Frontal cortex (tissue), 4 donors: ENCODE data around the gene MYO18B. TPM values are rescaled to one million over a fixed set of nuclear protein-coding genes. Genes with fewer than 3 reads are reported as not detected.

Experiments
- DNase-seq, 2 donors: peaks; one replicate each; pipeline ENCODE4 v3.0.0; 2012; ENCODE audit warnings: low spot score in 2 of 2
- FAIRE-seq: peaks from 2 replicates; lab custom pipeline; 2012; peaks lifted over from hg19 to GRCh38; lab: Jason Lieb, UNC
- total RNA-seq: library from RNA; depleted of rRNA; stranded (reverse); fragments of >200 nt; gene quantifications from one replicate; pipeline ENCODE4 v1.2.3, GENCODE V29; 2014
- donor health status: control.
- donor health status: control.
- donor health status: control.

MYO18B gene
- total RNA-seq, 1 donor from 2014 or later, result not detected

GRCh38 chr22:25770333-25770732 is 28.3 kb downstream of the MYO18B start:
- FAIRE-seq (no peak), DNase-seq (no peak)

DNA sequence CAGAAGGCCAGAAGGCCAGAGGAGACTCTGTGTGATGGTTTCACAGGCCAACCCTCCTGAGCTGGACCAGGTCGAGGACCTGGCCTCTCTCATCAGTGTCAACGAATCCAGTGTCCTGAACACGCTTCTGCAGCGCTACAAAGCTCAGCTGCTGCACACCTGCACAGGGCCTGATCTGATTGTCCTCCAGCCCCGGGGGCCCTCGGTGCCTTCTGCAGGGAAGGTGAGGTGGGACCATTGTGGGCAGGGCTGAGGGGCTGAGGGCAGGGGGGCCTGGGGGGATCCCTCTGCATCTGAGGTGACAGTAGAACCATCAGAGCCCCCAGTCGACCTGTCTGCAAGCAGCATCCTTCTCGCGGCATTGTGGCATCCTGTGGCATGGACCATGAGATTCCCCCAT is 30.3 kb downstream of the MYO18B start:
- DNase-seq (no peak), FAIRE-seq (no peak)

DNA sequence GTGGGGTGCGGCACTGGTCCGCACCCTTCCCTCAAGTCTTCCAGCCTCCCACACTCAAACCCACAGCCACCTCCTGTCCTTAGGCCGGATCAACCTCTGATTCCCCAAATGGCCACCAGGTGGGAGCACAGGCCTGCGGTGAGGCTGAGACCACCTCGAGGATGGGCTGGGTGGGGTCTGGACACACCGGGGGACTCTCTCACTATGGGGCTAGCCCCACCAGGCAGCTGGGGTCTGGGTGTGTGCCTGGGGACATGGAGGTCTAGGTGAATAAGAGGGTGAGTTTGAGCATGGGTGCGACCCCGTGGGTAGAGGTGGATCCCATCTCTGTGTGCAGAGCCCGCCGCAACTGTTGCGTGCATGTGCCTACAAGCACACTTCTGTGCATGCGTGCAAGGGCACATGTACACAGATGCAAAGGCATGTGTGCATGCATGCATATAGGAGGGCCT is 32.6 kb downstream of the MYO18B start:
- peak in 1 of 2 donors; percentile 41 for DNase-seq
- no peak for FAIRE-seq

DNA sequence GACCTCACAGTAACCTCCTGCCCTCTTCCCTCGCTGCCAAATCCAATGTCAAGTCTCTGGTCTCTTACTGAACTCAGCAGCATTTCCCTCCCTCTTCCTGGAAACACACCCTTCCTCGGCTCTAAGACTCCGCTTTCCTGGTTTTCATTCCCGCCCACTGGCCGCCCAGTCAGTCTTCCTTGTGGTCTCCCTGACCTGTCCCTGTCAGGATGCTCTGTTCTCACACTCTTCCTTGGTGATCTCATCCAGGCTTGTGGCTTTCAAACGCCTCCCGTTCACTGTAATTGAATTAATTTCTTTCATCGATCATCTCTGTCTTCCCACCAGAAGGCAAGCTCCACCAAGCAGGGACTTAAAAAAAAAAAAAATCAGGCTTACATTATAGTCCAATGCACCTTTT is 33.5 kb downstream of the MYO18B start:
- no peak for FAIRE-seq
- DNase-seq, result no peak

- DNase-seq (no peak), FAIRE-seq (no peak)
Measured at GRCh38 chr22:25777411-25777810, 35.4 kb downstream of the MYO18B start.

DNA sequence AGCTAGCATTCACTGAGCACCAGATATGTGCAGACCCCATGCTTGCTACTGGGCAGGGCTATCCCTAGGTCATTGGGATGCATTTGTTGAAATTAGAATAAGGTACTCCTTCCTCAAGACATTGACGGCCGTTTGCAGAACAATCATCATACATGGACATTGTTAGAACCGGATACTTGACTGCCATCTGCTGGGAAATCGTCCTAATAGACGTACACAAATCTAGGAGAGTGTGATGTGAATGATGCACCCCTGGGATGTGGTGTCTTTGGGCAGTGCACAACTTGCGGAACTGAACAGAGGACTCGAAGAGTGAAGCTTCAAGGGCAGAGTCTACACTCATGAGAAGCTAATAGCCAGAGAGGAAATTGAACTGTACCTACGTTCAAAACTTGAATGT is 35.9 kb downstream of the MYO18B start:
- FAIRE-seq (no peak), DNase-seq (peak in 1 of 2 donors; percentile 55)

DNA sequence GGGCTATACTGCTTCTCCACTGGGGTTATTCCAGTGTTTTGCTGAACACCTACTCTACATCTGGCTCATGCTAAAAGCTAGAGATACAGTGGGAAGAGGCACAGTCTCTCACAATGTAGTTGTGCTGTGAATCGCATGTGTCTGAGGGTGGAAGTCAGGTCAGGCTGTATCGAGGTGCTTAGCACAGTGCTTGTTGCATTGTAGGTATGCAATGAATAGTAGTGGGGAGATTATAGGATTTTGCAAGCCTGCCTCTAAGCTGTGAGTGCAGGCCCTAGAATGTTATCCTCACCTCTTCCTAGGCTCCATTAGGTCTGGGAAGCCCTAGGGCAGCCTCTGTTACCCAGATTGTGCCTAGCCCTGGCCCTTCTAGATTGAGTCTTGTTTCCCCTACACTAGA is 37.4 kb downstream of the MYO18B start:
- no peak for FAIRE-seq

DNA sequence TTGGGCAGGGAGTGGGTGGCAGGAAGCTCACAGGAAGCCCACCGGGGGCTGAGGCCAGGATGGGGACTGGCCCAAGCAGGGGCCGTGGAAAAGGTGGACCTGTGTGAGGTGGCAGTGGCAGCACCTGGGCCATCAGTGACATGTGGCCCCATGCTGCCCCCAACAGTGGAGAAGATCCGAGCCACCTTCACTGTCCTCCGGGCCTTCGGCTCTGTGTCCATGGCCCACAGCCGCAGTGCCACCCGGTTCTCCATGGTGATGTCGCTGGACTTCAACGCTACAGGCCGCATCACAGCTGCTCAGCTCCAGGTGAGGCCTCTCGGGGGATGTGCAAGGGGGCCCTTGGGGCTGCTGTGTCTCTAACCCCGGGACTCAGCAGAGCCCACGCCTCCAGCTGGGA is 37.9 kb downstream of the MYO18B start:
- FAIRE-seq (no peak), DNase-seq (no peak)

More for the DNA sequence above, 37.4 kb downstream of the MYO18B start:
- DNase-seq, result no peak

GRCh38 chr22:25780673-25781072 is 38.7 kb downstream of the MYO18B start:
- DNase-seq (no peak), FAIRE-seq (no peak)

DNA sequence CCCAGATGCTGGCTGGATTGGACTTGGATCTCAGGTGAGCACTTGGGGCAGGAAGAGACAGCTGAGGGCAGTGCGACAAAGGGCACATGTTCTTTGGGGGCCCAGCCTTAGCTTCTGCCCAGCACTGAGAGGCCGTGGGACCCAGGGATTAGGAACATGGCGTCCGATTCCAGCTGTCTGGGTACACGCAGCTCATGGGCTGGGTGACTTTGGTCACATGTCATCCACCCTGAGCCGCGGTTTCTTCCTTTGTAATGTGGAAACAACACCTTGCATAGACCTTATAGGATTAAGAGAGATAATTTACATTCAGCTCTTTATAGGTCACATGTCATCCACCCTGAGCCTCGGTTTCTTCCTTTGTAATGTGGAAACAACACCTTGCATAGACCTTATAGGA is 39.8 kb downstream of the MYO18B start:
- DNase-seq (no peak), FAIRE-seq (no peak)

- DNase-seq, result no peak
Measured at GRCh38 chr22:25782831-25783230, 40.8 kb downstream of the MYO18B start.

GRCh38 chr22:25783856-25784255 is 41.9 kb downstream of the MYO18B start:
- FAIRE-seq, result no peak

More at GRCh38 chr22:25782831-25783230, 40.8 kb downstream of the MYO18B start:
- FAIRE-seq, result no peak

DNA sequence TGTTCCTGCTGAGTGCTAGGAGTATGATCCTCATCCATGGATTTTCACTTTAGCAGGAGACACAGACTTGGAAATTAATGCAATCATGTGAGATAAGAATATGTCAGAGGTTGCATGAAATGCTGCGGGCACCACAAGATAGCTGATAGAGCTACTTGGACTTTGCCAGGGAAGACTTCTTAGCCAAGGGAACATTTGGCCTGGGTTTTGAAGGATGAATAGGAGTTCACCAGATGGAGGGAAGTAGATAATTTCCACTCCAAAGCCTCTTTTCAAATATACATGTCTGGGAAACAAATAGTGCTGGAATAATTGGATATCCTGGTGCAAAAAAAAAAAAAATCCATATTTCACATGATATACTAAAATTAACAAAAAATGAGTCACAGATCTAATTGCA is 44.2 kb downstream of the MYO18B start:
- DNase-seq, result no peak
- FAIRE-seq, result no peak

More at GRCh38 chr22:25783856-25784255, 41.9 kb downstream of the MYO18B start:
- no peak for DNase-seq

GRCh38 chr22:25791556-25791955 is 49.6 kb downstream of the MYO18B start:
- DNase-seq, result no peak
- no peak for FAIRE-seq

DNA sequence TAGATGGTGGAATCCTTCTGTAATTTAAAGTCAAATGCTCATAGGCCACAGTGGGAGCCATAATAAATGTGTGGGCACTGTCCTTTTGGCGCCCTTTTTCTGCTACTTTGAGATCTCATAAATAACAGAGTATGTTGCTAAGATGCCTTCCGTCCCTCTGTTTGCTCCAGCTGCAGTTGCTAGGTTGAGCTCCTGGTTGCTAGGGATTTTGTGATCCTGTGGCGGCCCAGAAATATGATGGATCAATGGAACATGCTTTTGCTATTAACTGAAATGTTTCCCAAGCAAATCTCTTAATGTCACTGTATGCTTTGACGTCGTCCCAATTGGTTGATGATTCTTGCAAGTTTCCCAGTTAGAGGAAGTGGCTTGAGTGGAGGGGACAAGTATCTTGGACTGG is 53.5 kb downstream of the MYO18B start:
- no peak for DNase-seq
- FAIRE-seq, result no peak

- FAIRE-seq (no peak), DNase-seq (no peak)
Measured at GRCh38 chr22:25797498-25798290, 55.7 kb downstream of the MYO18B start.

DNA sequence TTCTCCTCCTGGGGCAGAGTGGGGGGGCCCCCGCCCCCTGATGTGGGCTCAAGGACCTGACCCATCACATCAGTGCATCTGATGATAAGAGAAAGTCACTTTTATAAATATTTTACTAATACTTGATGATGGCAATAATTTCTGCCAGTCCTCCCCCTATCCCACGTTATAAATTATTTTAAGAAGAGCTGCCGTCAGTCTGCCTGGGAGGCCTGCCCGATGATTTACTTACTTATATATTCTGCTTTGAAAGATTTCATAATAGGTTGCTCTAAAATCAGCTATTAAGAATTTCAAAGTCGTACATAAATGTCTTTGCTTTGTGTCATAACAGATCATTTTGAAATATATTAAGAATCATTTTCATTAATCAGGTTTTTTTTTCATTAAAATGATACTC is 58.8 kb downstream of the MYO18B start:
- DNase-seq (no peak), FAIRE-seq (no peak)

- DNase-seq (no peak), FAIRE-seq (no peak)
Measured at GRCh38 chr22:25802018-25802417, 60.0 kb downstream of the MYO18B start.

GRCh38 chr22:25804676-25805075 is 62.7 kb downstream of the MYO18B start:
- FAIRE-seq (no peak), DNase-seq (no peak)

GRCh38 chr22:25806579-25806978 is 64.6 kb downstream of the MYO18B start:
- FAIRE-seq, result no peak
- no peak for DNase-seq

DNA sequence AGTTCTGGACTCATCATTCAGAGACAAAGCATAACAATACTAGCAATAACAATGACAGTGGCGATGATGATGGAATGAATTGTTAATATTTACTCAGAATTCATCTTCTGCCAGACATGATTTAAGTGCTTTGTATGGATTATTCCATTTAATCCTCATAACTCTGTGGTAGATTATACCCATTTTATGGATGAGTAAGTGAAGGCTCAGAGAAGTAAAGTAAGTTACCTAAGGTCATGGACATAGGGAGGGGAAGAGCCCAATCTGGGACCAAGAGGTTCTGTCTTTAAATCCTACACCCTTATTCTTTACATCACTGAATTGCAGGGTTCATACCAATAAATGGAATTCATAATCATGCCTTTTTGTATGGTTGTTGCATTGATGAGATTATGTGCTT is 72.7 kb downstream of the MYO18B start:
- FAIRE-seq (no peak), DNase-seq (no peak)

DNA sequence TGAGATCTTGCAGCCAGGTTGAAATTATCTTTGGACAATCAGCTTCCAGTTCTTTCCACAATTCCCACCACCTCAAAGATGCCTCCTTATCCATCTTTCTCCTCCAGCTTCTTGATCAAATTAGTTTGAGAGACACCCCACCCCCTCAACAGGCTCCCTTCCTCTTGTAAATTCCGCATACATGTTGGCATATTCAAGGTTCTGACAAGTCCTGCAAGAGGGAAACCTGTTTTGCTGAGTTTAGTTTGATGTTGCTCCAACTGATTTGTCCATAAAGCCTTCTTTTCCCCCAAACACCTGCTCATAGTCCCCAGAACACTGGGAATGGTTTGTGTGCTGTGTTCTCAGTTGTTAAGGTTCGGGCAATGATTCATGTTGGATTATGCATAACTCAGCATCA is 73.6 kb downstream of the MYO18B start:
- FAIRE-seq (no peak), DNase-seq (no peak)
